Measurements from ENCODE around the gene PROCR. TPM values are rescaled to one million over a fixed set of nuclear protein-coding genes. Genes with fewer than 3 reads are reported as not detected.
"Not testable (repeated sequence)": the region's sequence is repeated elsewhere in the genome, so short reads cannot be mapped to it uniquely, and the experiment has no call there.

PROCR gene
- total and polyA plus RNA-seq, 4 donors = 3.7 to 7.6 (median 6.0) TPM

GRCh38 chr20:35192118-35192872 is 20.4 kb downstream of the PROCR start:
- DNase-seq (ENCODE audit: low spot score) = no peak
- H3K36me3 ChIP-seq (ENCODE audit: control insufficient read depth in 4 of 4, insufficient read depth in 3 of 4, low read depth in 1 of 4, low read length in 3 of 4) = no peaks in the 10 kb centered on the region
- WGBS = 23% methylated on average over 9 of the region's 9 CpGs
- TF ChIP-seq HNF4A (conservative IDR thresholded peaks at IDR 0.05) = no peak
- no peak for TF ChIP-seq RAD21 (IDR thresholded peaks at IDR 0.05)
- no peak for TF ChIP-seq NR2F2 (IDR thresholded peaks at IDR 0.05)
- no peak for TF ChIP-seq EGR1 (IDR thresholded peaks at IDR 0.05; ENCODE audit: low read depth in 2 of 2)
- no peak for TF ChIP-seq JUND (IDR thresholded peaks at IDR 0.05)
- TF ChIP-seq FOXA2 (IDR thresholded peaks at IDR 0.05) = no peak
- TF ChIP-seq GABPA (IDR thresholded peaks at IDR 0.05 in 1 of 2, conservative IDR thresholded peaks at IDR 0.05 in 1 of 2) = no peak
- TF ChIP-seq HNF4G (IDR thresholded peaks at IDR 0.05) = no peak
- TF ChIP-seq, protein P1, sequence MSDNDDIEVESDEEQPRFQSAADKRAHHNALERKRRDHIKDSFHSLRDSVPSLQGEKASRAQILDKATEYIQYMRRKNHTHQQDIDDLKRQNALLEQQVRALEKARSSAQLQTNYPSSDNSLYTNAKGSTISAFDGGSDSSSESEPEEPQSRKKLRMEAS (IDR thresholded peaks at IDR 0.05) = no peak
- TF ChIP-seq TAF1 (conservative IDR thresholded peaks at IDR 0.05) = no peak
- no peak for TF ChIP-seq RXRA (IDR thresholded peaks at IDR 0.05)
- TF ChIP-seq CTCF (IDR thresholded peaks at IDR 0.05; ENCODE audit: low read depth, low read length, missing input control) = no peak
- peak overlapping the region; percentile 48 to 54 for H3K27ac ChIP-seq (ENCODE audit: low read depth in 1 of 2, low read length in 2 of 2)
- H3K4me1 ChIP-seq (ENCODE audit: control insufficient read depth in 4 of 4, insufficient read depth in 4 of 4, low read length in 3 of 4) = peaks cover 8 to 32% (median 23%) of the 10 kb centered on the region in 4 donors
- no peak overlapping the region for H3K9ac ChIP-seq (ENCODE audit: low read depth in 1 of 2, low read length in 2 of 2)
- no peak overlapping the region for H3K4me3 ChIP-seq (ENCODE audit: low read depth in 1 of 3, low read length in 3 of 3)
- peaks cover 0 to 3% (median 0%) of the 10 kb centered on the region in 4 donors for H3K9me3 ChIP-seq (ENCODE audit: control insufficient read depth in 4 of 4, low read length in 3 of 4)
- H3K27me3 ChIP-seq (ENCODE audit: control insufficient read depth in 4 of 4, insufficient read depth in 4 of 4, low read length in 3 of 4) = no peaks in the 10 kb centered on the region

DNA sequence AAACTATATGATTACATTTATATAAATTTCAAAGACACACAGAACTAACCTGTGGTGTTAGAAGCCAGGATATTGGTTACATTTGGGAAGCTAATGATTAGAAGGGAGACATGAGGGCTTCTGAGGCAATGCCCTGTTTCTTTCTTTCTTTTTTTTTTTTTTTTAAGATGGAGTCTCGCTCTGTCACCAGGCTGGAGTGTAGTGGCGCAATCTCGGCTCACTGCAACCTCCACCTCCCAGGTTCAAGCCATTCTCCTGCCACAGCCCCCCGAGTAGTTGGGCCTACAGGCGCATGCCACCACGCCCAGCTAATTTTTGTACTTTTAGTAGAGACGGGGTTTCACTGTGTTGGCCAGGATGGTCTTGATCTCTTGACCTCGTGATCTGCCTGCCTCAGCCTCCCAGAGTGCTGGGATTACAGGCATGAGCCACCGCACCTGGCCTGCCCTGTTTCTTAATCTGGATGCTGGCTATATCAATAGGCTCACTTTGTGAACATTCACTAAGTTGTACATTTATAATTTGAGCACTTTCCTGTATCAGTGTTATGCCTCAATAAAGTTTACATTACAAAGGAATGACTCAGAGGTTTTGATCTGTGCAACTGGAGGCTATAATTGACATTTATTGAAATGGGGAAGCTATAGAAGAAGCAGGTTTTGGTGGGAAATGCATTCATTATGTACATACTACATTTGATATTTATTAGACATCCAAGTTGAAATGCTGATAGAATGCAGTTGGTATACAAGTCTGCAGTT is 21.3 kb downstream of the PROCR start:
- WGBS = 94% methylated on average over 9 of the region's 9 CpGs
- not testable (repeated sequence) for H3K27ac ChIP-seq (ENCODE audit: low read depth in 1 of 2, low read length in 2 of 2); H3K27me3 ChIP-seq (ENCODE audit: control insufficient read depth in 4 of 4, insufficient read depth in 4 of 4, low read length in 3 of 4); DNase-seq (ENCODE audit: low spot score); H3K36me3 ChIP-seq (ENCODE audit: control insufficient read depth in 4 of 4, insufficient read depth in 3 of 4, low read depth in 1 of 4, low read length in 3 of 4); H3K4me3 ChIP-seq (ENCODE audit: low read depth in 1 of 3, low read length in 3 of 3); H3K9ac ChIP-seq (ENCODE audit: low read depth in 1 of 2, low read length in 2 of 2); H3K9me3 ChIP-seq (ENCODE audit: control insufficient read depth in 4 of 4, low read length in 3 of 4)
- peaks cover 8 to 30% (median 22%) of the 10 kb centered on the region in 4 donors for H3K4me1 ChIP-seq (ENCODE audit: control insufficient read depth in 4 of 4, insufficient read depth in 4 of 4, low read length in 3 of 4)

- Histone ChIP-seq H3K36me3 (ENCODE audit: control insufficient read depth in 4 of 4, insufficient read depth in 3 of 4, low read depth in 1 of 4, low read length in 3 of 4) (no peaks in the 10 kb centered on the region), H3K4me3 (ENCODE audit: low read depth in 1 of 3, low read length in 3 of 3) (no peak overlapping the region), H3K9ac (ENCODE audit: low read depth in 1 of 2, low read length in 2 of 2) (no peak overlapping the region), H3K27ac (ENCODE audit: low read depth in 1 of 2, low read length in 2 of 2) (no peak overlapping the region), H3K4me1 (ENCODE audit: control insufficient read depth in 4 of 4, insufficient read depth in 4 of 4, low read length in 3 of 4) (peaks cover 3 to 14% (median 12%) of the 10 kb centered on the region in 4 donors), H3K27me3 (ENCODE audit: control insufficient read depth in 4 of 4, insufficient read depth in 4 of 4, low read length in 3 of 4) (no peaks in the 10 kb centered on the region), H3K9me3 (ENCODE audit: control insufficient read depth in 4 of 4, low read length in 3 of 4) (peaks cover 2 to 6% (median 4%) of the 10 kb centered on the region in 4 donors)
- no peak for DNase-seq (ENCODE audit: low spot score)
- TF ChIP-seq, protein P1 (IDR thresholded peaks at IDR 0.05) = no peak
- TF ChIP-seq JUND (IDR thresholded peaks at IDR 0.05) (no peak), SP1 (IDR thresholded peaks at IDR 0.05) (no peak)
Measured at GRCh38 chr20:35196313-35196712, 24.4 kb downstream of the PROCR start.

Data from liver (tissue), 9 donors.